Bone marrow (tissue), 2 donors: ENCODE measurements around the gene CAP2.

Source experiments
- DNase-seq, 2 donors: peaks; one replicate each; lab custom pipeline; 2025; lab: John Stamatoyannopoulos, UW

Gene CAP2

GRCh38 chr6:17474289-17474688, 80.9 kb downstream of the CAP2 start:
- no peak for DNase-seq

- DNase-seq, result no peak
Observed at GRCh38 chr6:17475606-17476244, 82.3 kb downstream of the CAP2 start.

GRCh38 chr6:17476511-17476910, 83.1 kb downstream of the CAP2 start:
- no peak for DNase-seq

- no peak for DNase-seq
Observed at GRCh38 chr6:17477356-17477755, 84.0 kb downstream of the CAP2 start.

GRCh38 chr6:17478223-17478907, 85.0 kb downstream of the CAP2 start:
- no peak for DNase-seq

DNA sequence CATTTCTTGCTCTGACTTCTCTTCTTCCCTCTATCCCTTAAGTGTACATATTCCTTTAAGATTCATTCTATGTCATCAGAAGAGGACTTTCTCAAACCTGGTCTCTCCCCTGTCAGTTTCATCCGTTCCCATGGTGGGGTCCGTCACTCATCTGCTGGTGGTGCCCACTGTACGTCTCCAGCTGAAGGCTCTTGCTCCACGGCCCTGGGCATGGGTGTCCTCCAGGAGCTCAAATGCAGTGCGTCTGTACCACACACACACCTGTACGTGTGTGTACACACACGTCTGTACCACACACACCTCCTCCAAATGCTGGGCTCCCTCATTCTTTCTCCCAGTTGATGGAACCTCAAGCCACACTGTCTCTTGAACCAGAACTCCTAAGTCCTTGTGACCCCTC, 85.6 kb downstream of the CAP2 start:
- DNase-seq, result no peak

GRCh38 chr6:17480476-17480875, 87.1 kb downstream of the CAP2 start:
- no peak for DNase-seq

- no peak for DNase-seq
Observed at GRCh38 chr6:17482711-17483110, 89.3 kb downstream of the CAP2 start.

- no peak for DNase-seq
Observed at GRCh38 chr6:17483391-17484016, 90.1 kb downstream of the CAP2 start.

DNA sequence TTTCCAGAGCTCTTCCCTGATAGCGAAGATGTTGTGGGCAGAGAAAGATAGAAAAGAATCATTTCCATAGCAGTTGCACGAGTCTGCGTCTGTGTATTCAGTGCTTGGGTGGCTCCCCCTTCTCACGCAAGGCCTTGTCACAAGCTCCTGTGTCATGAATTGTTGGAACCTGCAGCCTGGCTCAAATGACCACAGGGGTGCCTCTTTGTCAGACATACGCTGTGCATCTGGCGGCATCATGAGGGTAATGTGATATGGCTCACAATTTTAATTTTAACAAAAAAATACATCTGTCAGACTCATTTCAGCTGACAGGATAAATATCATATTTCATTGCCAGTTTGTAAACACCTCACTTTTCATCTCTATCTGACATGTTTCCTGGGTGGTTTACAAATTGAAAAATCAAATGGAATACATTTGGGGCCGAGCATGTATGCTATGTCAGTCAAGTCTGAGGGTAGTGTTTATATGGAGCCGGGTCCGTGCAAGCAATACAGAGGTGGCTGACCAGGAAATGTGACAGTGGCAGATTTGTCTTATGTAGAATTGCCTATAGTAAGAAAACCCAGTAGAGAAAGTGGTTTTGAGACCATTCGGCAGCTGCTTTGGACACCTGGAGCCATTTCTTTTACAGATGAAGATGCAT, 90.9 kb downstream of the CAP2 start:
- DNase-seq, result no peak

DNA sequence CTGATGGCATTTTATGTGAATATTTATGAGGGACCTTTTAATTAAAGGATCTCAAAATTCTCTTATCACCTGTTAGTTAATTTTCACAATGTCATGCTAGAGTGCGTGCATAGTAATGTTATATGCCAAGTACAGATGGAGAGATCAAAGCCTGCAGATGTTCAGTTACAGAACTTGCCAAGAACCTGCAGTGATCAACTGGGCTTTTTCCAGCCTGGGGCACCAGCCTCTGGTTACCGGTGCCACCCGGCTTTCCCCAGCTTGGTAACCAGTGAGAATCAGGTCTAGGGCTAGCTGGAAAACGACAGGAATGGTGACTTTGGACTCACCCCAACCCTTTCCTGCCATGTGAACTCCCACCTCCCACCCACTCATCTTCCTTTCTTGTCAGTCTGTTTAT, 91.8 kb downstream of the CAP2 start:
- no peak for DNase-seq

DNA sequence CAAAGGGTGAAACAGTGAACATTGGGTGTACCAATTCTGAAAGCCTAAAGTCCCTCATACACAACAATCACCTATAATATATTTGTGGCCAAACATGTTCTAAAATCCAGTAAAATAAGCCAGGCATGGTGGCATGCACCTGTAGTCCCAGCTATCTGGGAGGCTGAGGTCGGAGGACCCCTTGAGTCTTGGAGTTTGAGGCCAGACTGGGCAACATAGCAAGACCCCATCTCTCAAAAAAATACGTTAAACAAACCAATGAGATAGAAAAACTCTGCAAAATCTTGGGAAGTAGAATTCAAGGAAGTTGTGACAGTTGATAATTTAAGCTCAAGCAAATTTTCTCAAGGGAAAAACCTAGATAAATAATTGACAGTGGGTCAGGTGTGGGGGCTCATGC, 92.6 kb downstream of the CAP2 start:
- no peak for DNase-seq

DNA sequence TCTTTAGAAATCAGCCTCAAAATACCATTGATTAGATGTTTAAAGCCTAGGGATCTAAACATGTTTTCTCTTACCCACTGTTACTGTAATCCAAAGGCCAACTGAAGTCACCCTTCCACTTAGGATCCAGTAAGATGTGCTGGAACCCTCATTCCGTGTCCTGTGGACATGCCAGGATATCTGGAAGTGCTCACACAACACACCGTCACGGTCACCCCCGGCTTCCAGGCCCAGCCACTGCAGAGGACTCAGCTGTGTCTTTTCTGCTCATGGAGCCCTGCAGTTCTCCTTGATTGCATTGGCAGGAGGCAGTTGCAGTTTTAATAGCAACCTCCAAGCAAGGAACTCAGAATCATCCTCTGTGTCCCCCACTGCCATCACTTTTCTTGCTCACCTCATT, 93.3 kb downstream of the CAP2 start:
- no peak for DNase-seq

GRCh38 chr6:17490724-17491123, 97.3 kb downstream of the CAP2 start:
- DNase-seq, result no peak

GRCh38 chr6:17491416-17492142, 98.2 kb downstream of the CAP2 start:
- DNase-seq, result no peak

- no peak for DNase-seq
Observed at GRCh38 chr6:17492350-17492749, 99.0 kb downstream of the CAP2 start.

DNA sequence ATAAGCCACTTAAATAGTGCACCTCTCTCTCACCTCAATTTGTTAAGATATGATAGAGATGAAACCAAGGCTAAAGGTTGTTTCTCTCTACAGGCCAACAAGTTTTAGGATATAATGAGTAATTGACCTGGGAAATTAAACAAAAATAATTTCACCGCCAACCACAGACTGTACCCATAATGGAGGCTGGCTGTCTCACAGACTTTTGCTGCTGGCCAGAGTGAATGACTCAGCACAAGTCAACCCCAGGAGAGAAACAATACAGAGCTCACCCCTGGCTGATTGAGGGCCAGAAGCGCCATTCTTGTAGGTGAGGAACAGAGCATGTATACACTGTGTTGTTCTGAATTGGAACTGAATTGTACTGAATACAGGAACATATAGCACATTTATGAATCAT, 99.9 kb downstream of the CAP2 start:
- no peak for DNase-seq

DNA sequence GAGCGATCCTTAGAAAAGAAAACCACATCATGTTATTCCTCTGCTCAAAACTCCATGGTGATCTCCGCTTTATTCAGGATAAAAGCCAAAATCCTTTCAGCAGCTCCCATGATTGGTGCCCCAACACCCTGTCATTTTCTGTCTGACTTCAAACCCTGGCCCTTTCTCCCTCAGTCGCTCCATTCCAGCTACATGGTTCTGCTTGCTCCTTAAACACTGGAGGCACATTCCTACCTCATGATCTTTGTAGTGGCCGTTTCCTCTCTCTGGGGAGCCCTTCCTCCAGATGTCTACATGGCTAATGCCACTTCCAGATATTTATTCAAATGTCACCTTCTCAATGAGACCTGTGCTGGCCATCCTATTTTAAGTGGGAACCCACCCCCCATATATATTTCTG, 100.8 kb downstream of the CAP2 start:
- DNase-seq, result no peak

DNA sequence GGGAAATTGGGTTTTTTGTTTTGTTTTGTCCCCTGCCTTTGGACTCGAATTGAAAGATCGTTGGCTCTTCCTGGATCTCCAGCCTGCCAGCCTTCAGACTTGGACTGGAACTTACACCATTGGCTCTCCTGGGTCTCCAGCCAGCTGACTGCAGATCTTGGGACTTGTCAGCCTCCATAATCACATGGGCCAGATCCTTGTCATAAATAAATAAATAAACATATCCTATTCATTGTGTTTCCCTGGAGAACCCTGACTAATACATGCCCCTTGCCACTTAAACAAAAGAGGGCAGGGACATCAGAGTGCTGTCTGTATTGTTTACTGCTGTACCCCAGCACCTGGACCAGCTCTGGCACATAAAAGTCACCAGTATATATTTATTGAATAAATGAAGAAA, 101.5 kb downstream of the CAP2 start:
- no peak for DNase-seq

DNA sequence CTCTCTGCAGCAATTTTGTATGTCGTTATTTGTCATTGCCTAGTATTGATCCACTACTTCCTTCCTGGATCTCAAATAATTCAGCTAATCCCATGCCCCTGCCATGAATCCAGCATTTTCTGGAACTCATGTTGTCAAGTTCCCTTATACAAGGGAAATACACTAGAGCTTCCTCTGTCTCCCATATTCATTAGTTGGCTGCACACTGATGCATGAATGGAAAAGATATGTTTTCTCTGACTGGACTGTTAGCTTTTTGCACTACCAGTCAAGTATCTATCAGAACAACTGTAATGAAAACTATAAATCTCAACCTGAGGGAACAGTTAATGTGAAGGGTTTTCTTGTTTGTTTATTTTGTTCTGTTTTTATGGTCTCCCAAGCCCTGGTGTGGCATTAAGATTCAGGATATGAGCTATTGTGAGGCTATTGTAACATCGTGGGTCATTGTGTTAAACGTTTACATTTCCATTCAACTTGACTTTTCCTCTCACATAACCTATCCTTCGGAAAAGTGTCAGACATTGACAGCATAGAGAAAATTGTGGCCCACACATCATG, 104.2 kb downstream of the CAP2 start:
- DNase-seq, result no peak

- no peak for DNase-seq
Observed at GRCh38 chr6:17501442-17501841, 108.0 kb downstream of the CAP2 start.
